GM21825 (cell line): ENCODE data around the gene SLC25A38.

Source experiments
- ATAC-seq: cut with Tn5 transposase; IDR thresholded peaks from one replicate; pipeline ENCODE4 v1.9.1; 2021; ENCODE audit warnings: mild to moderate bottlenecking, moderate library complexity; ENCODE audit not compliant: unreplicated experiment

Gene SLC25A38

DNA sequence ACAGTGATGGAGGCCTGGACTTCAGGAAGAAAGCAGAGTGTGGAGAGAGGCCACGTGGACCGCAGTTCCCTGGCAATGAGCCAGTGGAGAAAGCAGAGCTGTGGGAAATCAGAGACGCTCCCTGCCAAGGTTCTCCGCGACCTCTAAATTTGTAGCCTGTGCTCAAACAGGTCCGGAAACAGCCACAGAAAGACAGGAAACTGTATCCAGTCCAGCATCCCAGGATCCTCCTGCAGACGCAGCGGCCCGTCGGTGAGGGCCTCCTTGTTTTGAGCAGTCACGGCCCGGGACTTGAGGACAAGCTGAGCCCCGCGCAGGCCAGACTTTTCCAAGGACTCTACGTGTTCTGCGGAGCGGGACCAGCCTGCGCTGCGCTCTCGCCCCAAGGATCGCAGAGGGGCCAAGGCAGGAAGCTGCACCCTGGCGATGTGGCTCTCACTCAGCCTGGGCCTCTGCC lies 45.6 kb downstream of the SLC25A38 start:
- no peak for ATAC-seq

DNA sequence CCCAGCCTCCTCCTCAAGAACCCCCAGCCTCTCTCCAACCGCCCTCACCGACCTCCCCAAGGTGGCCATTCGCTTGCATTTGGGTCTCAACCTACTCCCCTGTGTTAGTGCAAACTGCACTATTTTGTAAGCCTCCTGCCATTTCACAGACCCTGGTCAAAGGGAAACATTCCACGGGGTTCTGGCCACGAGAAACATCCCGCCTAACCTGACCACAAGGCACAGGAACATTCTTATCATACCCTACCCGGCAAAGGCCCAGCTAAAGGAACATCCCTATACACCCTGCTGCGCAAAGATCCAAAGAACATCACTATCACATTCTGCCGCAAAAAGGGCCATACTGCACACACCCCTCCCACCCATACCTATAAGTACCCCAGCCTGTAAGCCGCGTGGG lies 46.3 kb downstream of the SLC25A38 start:
- ATAC-seq, result no peak

- ATAC-seq, result no peak
Observed at GRCh38 chr3:39432342-39432741, 49.2 kb downstream of the SLC25A38 start.

DNA sequence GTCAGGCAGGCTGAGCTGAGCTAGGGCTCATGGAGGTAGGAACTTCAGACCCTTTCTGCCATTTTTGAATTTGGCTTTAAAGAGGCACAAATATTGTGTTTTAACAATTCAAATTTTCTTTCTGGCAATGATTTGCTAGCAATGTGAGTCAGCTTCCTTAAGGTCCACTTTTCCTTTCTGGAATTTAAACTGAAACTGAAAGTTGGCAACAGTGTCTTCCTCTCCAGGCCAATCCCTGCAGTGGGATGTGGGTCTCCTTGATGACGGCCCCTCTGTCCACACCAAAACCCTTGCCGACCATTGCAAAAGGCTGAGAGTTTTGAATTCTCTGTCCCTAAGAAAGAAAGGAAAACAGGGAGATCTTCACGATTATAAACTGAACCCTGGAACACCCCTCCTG lies 50.5 kb downstream of the SLC25A38 start:
- no peak for ATAC-seq

- peak; percentile 91 for ATAC-seq
Observed at GRCh38 chr3:39434574-39434973, 51.4 kb downstream of the SLC25A38 start.

GRCh38 chr3:39435006-39435748 lies 52.0 kb downstream of the SLC25A38 start:
- no peak for ATAC-seq

GRCh38 chr3:39438880-39439279 lies 55.7 kb downstream of the SLC25A38 start:
- no peak for ATAC-seq

- no peak for ATAC-seq
Observed at GRCh38 chr3:39440316-39440715, 57.1 kb downstream of the SLC25A38 start.

GRCh38 chr3:39443530-39443929 lies 60.4 kb downstream of the SLC25A38 start:
- no peak for ATAC-seq

DNA sequence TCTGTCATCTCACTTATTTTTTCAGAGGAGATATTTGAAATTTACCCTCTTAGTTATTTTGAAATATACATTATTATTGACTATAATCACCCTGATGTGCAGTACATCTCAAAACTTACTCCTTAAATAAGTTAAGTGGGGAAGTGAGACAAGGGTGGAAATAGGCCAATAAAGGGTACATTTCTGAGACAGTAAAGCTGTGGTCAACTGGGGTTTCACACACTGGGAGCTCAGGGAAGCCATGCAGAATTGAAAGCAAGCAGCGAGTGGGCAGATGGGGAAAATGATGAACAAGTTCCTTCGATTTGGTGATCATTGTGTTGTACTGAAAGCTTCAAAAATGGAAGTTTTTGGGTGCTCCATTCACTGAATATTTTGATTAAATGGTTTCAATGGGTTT lies 62.8 kb downstream of the SLC25A38 start:
- ATAC-seq, result no peak

DNA sequence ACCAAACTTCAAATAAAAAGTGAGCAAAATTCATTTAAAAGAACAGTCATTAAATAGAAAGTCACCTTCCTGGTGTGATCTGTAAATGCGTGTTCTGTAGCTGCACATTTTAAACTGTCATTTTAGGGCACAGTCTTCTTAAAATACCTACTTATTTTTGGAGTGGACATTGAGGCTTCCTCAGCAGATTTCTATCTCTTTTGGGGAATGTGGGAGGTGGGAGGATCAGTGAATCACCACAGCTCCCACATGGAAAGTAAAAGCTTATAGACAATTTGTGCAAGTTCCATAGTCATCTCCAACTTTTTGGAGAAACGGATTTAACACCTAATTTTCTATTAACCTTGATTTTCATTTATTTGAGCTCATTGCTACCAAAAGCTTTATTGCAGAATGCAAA lies 63.3 kb downstream of the SLC25A38 start:
- ATAC-seq, result no peak
